OCI-LY7 (cell line): ENCODE results near the gene ZC3H18.

Source experiments
- EZH2phosphoT487 ChIP-seq: fragments of 200-600 bp; sonication (generic); IDR thresholded peaks from 2 replicates; pipeline ENCODE4 v1.6.1; 2018; ENCODE audit warnings: low read depth, borderline replicate concordance, mild to moderate bottlenecking, mixed run types, antibody characterized with exemption, low read length, moderate library complexity, mixed read lengths
- TF ChIP-seq, protein P1 (sequence below): fragments of 200-600 bp; sonication (generic); conservative IDR thresholded peaks from 2 replicates; pipeline ENCODE4 v1.5.1; 2014; ENCODE audit warnings: mild to moderate bottlenecking, antibody characterized with exemption, low read length, moderate library complexity, mixed read lengths

DNA sequence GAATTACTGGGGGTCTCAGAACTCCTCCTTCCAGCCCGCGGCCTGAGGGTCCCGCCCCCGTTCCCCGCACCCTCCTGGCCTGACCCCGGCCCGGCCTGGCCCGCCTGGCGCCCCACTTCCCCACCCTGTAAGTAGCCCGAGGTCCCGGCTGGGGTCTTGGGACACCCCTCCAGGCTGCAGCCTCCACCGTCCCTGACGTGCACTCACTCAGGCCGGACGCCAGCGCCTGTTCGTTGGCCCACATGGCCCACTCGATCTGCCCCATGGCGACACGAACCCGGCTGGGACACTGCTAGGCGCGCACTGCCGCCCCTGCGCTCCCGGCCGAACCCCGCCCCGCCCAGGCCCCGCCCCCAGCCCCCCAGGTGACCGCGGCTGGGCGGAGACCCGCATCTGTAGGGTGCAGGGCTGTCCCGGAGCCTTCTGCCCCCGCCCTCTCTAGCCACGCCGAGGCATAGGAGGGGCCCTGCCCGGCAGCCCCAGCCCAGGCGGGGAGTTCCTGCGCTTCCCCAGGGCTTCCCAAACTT, 80.6 kb downstream of the ZC3H18 start, which contains the start of gene CYBA:
- TF ChIP-seq, protein P1, sequence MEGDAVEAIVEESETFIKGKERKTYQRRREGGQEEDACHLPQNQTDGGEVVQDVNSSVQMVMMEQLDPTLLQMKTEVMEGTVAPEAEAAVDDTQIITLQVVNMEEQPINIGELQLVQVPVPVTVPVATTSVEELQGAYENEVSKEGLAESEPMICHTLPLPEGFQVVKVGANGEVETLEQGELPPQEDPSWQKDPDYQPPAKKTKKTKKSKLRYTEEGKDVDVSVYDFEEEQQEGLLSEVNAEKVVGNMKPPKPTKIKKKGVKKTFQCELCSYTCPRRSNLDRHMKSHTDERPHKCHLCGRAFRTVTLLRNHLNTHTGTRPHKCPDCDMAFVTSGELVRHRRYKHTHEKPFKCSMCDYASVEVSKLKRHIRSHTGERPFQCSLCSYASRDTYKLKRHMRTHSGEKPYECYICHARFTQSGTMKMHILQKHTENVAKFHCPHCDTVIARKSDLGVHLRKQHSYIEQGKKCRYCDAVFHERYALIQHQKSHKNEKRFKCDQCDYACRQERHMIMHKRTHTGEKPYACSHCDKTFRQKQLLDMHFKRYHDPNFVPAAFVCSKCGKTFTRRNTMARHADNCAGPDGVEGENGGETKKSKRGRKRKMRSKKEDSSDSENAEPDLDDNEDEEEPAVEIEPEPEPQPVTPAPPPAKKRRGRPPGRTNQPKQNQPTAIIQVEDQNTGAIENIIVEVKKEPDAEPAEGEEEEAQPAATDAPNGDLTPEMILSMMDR, result no peak
- no peak for TF ChIP-seq EZH2phosphoT487
